GM12872 (cell line): Measurements from ENCODE around the gene LAMA5.

ENCODE experiments used
- TF ChIP-seq, protein P1 (sequence below): IDR thresholded peaks from 3 replicates; pipeline ENCODE4 v1.5.1; 2011; ENCODE audit warnings: low read depth, mild to moderate bottlenecking, low read length, moderate library complexity; ENCODE audit not compliant: insufficient read depth

The LAMA5 gene

DNA sequence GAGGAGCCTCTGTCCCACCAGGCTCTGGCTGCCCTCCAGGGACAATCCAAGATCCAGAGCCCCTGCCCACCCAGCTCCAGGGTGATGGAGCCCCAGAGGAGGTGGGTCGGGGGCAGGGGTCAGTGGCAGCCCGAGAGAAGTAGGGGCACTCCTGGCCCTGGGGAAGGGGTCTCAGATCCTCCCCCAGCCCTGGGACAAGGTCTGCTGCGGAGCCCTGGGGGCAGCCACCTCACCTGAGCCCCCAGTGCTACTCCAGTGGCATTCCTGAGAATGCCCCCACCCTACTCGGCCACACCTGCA is 2.7 kb upstream of the LAMA5 start:
- TF ChIP-seq, protein P1, sequence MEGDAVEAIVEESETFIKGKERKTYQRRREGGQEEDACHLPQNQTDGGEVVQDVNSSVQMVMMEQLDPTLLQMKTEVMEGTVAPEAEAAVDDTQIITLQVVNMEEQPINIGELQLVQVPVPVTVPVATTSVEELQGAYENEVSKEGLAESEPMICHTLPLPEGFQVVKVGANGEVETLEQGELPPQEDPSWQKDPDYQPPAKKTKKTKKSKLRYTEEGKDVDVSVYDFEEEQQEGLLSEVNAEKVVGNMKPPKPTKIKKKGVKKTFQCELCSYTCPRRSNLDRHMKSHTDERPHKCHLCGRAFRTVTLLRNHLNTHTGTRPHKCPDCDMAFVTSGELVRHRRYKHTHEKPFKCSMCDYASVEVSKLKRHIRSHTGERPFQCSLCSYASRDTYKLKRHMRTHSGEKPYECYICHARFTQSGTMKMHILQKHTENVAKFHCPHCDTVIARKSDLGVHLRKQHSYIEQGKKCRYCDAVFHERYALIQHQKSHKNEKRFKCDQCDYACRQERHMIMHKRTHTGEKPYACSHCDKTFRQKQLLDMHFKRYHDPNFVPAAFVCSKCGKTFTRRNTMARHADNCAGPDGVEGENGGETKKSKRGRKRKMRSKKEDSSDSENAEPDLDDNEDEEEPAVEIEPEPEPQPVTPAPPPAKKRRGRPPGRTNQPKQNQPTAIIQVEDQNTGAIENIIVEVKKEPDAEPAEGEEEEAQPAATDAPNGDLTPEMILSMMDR, result no peak

DNA sequence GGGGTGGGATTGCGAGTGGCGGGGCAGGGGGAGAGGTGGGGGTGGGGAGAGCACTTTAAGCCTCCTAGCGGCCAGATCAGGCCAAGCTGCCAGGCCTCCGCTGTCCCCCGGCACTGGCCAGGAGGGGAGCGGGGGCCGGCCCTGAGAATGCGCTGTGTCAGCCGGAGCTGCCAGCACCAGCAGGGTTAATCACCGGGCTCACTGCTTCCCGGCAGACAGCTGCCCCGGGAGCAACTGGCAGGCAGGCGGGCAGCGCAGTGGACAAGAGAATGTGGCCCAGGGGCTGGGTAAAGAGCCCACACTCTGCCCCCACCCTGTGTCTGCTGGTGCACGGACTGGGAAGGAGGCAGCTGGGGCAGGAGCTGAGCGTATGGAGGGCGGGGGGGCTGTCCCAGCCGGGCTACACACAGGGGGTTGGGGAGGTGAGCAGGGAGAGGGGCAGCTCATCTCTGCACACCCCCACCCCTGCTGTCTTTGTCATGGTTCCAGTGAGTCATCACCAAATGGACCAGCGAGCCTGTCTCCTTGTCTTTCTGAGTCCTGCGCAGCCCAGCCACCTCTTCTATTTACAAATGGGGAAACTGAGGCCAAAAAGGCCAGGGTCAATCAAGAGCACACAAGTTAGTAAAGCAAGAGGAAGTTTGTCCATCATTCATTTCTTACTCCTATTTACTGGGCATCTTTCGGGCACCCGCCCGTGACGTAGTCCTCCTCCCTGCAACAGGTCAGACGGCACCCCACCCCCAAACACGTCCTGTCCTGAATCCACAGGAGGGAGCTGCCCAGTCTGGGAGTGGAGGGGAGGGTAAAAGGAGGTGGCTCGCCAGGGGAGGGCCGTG is 2.1 kb upstream of the LAMA5 start:
- TF ChIP-seq, protein P1, result peak; percentile 42; the same call in 2 of the 3 replicates

DNA sequence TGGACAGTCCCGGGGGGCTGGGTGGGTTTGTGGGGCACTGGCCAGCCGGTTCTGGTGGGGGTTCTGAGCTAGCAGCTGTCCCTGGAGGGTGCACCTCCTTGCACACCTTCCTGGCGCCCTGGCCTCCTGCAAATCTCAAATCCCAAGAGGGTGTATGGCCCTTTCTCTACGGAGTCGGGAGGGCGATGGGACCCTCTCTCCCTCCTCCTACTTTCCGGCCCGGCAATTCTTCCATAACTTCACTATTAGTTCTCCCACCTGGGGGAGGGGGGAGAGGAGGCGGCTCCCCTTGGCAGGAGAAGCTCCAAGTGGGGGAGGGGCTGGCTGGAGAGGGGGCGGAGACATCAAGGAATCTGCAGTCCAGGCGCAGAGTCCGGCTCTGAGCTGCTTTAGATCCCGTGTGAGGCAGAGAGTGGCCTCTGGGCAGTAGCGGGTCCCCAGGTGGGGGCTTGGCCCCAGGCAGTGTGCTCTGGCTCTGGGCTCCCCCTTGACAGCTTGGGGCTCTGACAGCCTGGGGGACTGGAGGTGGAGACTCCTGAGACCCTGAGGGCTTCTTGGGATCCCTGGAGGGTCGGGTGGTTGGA is 1.4 kb upstream of the LAMA5 start:
- TF ChIP-seq, protein P1, result no peak

DNA sequence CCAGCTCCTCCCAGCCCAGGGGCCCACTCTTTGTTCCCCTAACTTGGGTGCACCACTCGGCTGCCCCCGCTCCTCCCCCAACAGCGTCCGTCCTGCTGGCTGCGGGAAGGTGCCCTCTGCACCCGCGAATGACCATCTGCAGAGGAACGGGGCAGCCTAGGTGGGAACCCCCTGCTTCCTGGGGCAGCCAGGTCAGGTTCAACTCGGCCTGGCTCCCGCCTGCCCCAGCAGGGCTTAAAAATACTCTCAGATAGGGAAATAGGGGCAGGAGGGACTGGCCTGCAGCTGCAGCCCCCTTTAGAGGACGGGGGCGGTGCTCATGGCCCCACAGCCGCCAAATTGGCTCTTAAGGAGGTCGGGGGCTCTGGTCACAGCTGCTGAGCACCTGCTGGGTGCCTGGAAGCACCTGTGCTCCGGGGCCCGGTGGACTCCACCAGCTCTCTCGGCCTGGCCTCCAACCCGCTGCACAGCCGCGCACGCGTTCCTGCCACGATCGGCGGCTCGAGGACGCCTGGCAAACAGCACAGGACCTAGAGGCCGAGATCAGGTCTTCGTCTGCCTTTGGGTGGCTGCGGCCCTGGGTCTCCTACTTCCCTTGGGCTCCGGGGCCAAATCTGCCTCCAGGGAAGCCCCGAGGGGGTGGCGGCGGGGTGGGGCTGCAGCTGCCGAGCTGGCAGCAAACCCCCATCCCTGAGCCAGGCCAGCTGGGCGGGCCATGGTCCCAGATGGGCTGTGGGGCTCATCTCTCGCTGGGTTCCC is 700 bp upstream of the LAMA5 start:
- TF ChIP-seq, protein P1, result no peak

DNA sequence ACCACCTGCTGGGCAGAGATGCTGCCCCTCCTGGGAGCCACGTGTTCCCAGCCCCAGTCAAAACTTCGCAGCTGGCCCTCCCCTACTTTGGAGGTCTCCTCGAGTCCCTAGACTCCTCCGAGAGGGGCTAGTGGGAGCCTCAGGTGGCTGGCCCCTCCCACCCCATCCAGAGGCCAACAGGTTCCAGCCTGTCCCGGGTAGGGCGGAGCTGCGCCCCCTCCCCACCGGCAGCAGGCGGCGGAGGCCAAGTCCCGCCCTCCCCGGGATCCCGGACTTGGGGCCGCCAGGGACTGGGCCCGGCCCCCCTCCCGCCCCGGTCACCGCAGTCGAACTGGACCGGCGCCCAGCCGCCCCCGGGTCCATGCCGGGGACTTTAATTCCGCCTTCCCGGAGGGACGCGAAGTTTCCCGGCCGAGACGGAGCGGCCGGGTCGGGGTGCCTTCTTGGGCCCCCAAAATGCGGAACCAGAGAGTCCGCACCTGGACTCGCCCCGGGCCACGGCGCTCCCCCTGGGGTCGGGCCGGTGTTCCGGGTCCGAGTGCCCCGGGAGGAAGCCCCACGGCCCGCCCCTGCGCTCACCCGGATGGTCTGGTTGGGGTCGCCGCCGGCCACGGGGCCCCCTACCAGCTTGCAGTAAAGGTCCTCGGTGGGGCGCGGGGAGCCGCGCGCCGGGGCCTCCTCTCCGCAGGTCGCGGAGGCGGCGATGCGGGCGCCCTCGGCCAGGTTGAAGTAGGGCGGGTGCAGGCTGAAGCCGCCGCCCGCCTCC is 559 bp downstream of the LAMA5 start:
- TF ChIP-seq, protein P1, result no peak

DNA sequence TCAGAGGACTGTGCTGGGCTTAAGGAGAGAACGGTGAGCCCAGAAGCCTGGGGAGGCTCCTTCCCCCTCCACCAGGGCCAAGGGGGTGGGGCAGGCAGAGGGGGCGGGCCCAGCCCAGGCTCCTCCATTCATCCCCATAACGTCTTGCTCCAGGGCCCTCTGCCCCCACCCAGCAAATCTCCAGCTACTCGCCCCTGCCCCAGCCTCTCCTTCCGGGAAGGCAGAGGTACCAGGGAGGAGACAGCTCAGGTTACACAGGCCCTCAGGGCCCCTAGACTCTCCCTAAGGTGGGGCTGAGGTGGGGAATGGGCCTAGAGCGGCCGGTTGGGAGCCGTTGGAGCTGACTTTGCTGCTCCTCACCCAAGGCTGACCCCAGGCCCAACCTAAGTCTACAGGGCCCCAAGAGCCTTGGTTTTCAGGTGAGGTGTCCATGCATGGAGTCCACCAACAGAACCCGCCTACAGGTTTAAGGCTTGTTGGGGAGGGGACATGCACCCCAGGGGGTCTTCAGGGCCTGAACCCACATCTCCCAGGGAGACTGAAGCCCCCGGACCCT is 1.2 kb downstream of the LAMA5 start:
- TF ChIP-seq, protein P1, result no peak
